ENCODE data around the gene TSPAN5. TPM values are rescaled to one million over a fixed set of nuclear protein-coding genes. Genes with fewer than 3 reads are reported as not detected.

TSPAN5 gene
- total RNA-seq, 1 experiment from 2014 or later, result 41.8 TPM

DNA sequence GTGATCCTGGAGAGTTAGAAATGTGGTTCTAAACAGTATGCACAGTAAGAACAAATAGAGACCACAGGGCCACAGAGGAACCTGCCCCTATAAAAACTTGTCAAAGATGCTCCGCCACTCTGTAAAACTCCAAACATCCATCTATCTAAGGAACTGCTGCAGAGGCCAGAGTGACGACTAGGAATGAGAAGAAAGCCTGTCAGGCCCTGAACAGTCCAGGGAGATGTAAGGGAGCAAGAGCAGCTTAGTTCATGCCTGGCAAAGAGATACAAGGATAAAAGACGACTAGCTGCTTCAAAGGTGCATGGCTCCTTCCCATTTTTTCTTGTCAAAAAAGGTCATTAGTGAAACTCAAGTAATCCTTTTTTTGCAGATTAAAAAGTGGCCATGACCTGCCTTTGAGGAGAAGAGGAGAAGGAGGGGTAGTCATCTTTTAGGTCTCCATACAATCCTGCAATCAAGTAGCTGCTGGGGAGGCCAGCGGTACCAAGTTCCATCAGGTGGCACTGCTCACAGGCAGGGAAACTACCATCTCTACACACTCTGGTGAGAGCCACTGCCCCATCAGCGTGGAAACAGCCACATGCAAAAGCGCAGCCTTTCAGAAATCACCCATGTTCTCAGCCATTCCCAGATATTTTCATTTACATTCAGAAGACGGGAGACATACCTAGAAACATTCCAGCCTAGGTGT, 162.1 kb downstream of the TSPAN5 start:
- no peak overlapping the region for H3K4me2 ChIP-seq (ENCODE audit: low read length)
- ChIA-PET CTCF (no interaction called here), POLR2A (ENCODE audit: unreplicated experiment) (no interaction called here)
- no peaks in the 10 kb centered on the region for H4K20me1 ChIP-seq (ENCODE audit: low read length)
- H3K4me3 ChIP-seq (ENCODE audit: low read length), result no peak overlapping the region
- peaks cover 4% of the 10 kb centered on the region for H3K4me1 ChIP-seq (ENCODE audit: insufficient read depth, low read length)
- H3F3A ChIP-seq (ENCODE audit: low read length, unreplicated experiment), result no peaks in the 10 kb centered on the region
- H3K79me2 ChIP-seq (ENCODE audit: low read length), result no peaks in the 10 kb centered on the region
- BruUV-seq (replicated peaks), result no TSS peak
- H3K27me3 ChIP-seq (ENCODE audit: low read length), result no peaks in the 10 kb centered on the region
- no peak overlapping the region for H2AFZ ChIP-seq (ENCODE audit: low read length)
- ATAC-seq (no peak), DNase-seq (no peak)
- no peak for TF ChIP-seq EZH2 (IDR thresholded peaks at IDR 0.05; ENCODE audit: low read length, unreplicated experiment)
- TF ChIP-seq, protein P1, sequence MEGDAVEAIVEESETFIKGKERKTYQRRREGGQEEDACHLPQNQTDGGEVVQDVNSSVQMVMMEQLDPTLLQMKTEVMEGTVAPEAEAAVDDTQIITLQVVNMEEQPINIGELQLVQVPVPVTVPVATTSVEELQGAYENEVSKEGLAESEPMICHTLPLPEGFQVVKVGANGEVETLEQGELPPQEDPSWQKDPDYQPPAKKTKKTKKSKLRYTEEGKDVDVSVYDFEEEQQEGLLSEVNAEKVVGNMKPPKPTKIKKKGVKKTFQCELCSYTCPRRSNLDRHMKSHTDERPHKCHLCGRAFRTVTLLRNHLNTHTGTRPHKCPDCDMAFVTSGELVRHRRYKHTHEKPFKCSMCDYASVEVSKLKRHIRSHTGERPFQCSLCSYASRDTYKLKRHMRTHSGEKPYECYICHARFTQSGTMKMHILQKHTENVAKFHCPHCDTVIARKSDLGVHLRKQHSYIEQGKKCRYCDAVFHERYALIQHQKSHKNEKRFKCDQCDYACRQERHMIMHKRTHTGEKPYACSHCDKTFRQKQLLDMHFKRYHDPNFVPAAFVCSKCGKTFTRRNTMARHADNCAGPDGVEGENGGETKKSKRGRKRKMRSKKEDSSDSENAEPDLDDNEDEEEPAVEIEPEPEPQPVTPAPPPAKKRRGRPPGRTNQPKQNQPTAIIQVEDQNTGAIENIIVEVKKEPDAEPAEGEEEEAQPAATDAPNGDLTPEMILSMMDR (conservative IDR thresholded peaks at IDR 0.05; ENCODE audit: low read depth, low read length), result no peak
- no peak overlapping the region for H3K9ac ChIP-seq (ENCODE audit: low read length)
- no peaks in the 10 kb centered on the region for H3K9me3 ChIP-seq (ENCODE audit: low read length)
- no peaks in the 10 kb centered on the region for H3K9me2 ChIP-seq (replicated peaks; ENCODE audit: low read length)
- H3K36me3 ChIP-seq (ENCODE audit: low read depth, low read length), result no peaks in the 10 kb centered on the region
- no peak overlapping the region for H3K27ac ChIP-seq (ENCODE audit: low read length)
- intact Hi-C loops (cut with micrococcal nuclease), result no loop called here

DNA sequence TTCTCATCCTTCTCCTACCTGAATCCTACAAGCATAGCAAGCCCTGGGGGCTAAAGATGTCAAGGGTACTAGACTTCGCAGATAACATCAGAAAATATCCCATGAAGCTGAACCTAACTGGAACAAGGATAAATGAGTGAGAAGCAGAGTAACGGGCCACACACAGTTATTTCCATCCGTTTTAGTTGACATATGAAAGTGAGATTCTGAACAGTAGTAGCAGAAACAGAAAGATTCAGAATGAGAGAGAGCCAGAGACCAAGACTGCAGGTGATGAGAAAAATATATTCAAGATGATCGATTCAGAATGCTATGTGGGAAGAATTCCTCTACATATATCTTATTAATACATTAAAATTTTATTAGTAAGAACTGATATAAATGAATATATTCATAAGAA, 165.1 kb downstream of the TSPAN5 start:
- BruUV-seq (replicated peaks), result no TSS peak
- Histone ChIP-seq H3K27ac (ENCODE audit: low read length) (no peak overlapping the region), H3K4me1 (ENCODE audit: insufficient read depth, low read length) (no peaks in the 10 kb centered on the region), H3K79me2 (ENCODE audit: low read length) (no peaks in the 10 kb centered on the region), H3K36me3 (ENCODE audit: low read depth, low read length) (no peaks in the 10 kb centered on the region), H3K4me2 (ENCODE audit: low read length) (no peak overlapping the region), H3K9ac (ENCODE audit: low read length) (no peak overlapping the region), H3K27me3 (ENCODE audit: low read length) (no peaks in the 10 kb centered on the region), H3K9me3 (ENCODE audit: low read length) (no peaks in the 10 kb centered on the region), H4K20me1 (ENCODE audit: low read length) (no peaks in the 10 kb centered on the region), H3K4me3 (ENCODE audit: low read length) (no peak overlapping the region), H3F3A (ENCODE audit: low read length, unreplicated experiment) (no peaks in the 10 kb centered on the region), H2AFZ (ENCODE audit: low read length) (no peak overlapping the region), H3K9me2 (replicated peaks; ENCODE audit: low read length) (no peaks in the 10 kb centered on the region)
- ATAC-seq (no peak), DNase-seq (no peak)
- intact Hi-C loops (cut with micrococcal nuclease), result no loop called here
- ChIA-PET CTCF (no interaction called here), POLR2A (ENCODE audit: unreplicated experiment) (no interaction called here)
- TF ChIP-seq EZH2phosphoT487 (IDR thresholded peaks at IDR 0.05; ENCODE audit: borderline replicate concordance, low read length), result no peak
- no peak for TF ChIP-seq EZH2 (IDR thresholded peaks at IDR 0.05; ENCODE audit: low read length, unreplicated experiment)
- TF ChIP-seq, protein P1 (conservative IDR thresholded peaks at IDR 0.05; ENCODE audit: low read depth, low read length), result no peak

DNA sequence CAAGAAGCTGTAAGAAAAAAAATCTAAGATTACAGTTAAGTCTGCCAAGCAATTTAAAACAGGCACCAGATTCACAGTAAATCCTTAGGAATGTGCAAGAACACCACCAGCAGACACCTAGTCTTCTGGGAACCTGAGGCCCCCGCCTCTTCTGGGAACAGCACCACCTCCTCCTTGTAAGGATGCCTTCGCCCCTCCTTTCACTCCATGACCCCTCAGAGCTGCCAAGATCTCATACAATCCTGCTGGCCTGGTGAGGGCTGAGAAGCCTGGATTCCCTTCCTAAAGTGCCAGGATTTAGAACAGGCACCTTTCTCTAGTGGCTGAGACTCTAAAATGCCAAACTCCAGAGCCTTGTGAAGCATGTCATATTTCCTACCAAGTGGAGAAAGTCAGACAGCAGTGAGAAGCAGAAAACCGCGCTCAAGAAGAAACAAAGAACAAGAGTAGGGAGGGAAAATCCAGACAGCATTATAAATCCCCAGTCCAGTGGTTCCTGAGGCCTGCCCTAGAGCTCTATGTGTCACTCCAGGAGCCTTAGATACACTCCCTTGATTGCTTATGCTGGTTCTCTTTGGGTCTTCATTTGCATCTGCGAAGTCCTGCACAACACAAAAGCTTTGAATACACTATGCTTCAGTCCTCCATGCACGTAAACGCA, 166.4 kb downstream of the TSPAN5 start:
- no peak for DNase-seq
- POLR2A ChIA-PET (ENCODE audit: unreplicated experiment), result interaction anchor here (0.6 kb wide), 2 partner anchors 387 to 424 kb away, joined by 3 to 5 read pairs; no protein-coding TSS in a partner anchor
- H3K27me3 ChIP-seq (ENCODE audit: low read length), result no peaks in the 10 kb centered on the region

More for the DNA sequence above, 166.4 kb downstream of the TSPAN5 start:
- Histone ChIP-seq H3K4me2 (ENCODE audit: low read length) (no peak overlapping the region), H3K4me1 (ENCODE audit: insufficient read depth, low read length) (no peaks in the 10 kb centered on the region), H3K9me2 (replicated peaks; ENCODE audit: low read length) (no peaks in the 10 kb centered on the region), H4K20me1 (ENCODE audit: low read length) (no peaks in the 10 kb centered on the region), H3K9me3 (ENCODE audit: low read length) (no peaks in the 10 kb centered on the region), H2AFZ (ENCODE audit: low read length) (no peak overlapping the region), H3F3A (ENCODE audit: low read length, unreplicated experiment) (no peaks in the 10 kb centered on the region), H3K79me2 (ENCODE audit: low read length) (no peaks in the 10 kb centered on the region), H3K9ac (ENCODE audit: low read length) (no peak overlapping the region), H3K4me3 (ENCODE audit: low read length) (no peak overlapping the region), H3K27ac (ENCODE audit: low read length) (no peak overlapping the region), H3K36me3 (ENCODE audit: low read depth, low read length) (no peaks in the 10 kb centered on the region)
- TF ChIP-seq EZH2 (IDR thresholded peaks at IDR 0.05; ENCODE audit: low read length, unreplicated experiment), result no peak
- TF ChIP-seq EZH2phosphoT487 (IDR thresholded peaks at IDR 0.05; ENCODE audit: borderline replicate concordance, low read length), result no peak
- TF ChIP-seq, protein P1 (conservative IDR thresholded peaks at IDR 0.05; ENCODE audit: low read depth, low read length), result no peak
- CTCF ChIA-PET, result no interaction called here
- no peak for ATAC-seq
- BruUV-seq (replicated peaks), result no TSS peak
- intact Hi-C loops (cut with micrococcal nuclease), result no loop called here
